DMS114 treated with DMSO at 0.1 percent for 48 hours (cell line): ENCODE measurements around the gene RBM6.

Experiments
- DNase-seq: peaks from one replicate; lab custom pipeline; 2025; ENCODE audit not compliant: unreplicated experiment; lab: John Stamatoyannopoulos, UW

Gene RBM6

DNA sequence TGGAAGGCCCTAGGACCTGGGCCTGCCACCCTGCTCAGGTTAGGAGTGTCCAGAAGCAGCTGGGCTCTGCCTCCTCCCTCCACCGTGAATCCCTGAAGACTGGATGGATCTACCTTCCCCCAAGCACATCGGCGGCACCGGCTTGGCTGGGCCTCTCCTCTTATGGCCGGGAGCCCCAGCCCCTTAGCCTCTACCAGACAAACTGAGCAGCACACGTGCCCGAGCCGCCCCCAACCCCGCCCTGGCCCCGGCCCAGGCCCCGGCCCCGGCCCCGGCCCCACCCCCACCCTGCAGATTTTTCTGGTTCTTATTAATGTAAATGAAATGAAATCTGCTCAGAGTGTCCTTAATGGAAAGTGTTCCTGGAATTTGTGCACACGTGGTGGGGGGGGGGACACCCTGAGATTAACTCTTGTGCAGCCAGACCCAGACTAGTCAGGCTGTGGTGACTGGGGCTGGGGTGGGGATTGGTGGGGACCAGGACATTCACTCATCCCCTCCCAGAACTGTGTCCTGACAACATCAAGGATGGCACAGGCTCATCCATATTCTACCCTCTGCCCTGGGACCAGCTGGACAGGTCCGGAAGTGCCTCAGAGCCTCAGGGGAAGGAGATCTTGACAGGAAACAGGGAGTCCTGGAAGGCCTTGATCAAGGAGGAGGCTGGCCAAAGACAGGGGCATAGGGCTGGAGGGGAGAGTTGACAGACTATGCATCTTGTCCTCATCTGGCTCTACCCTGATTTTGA, 184.3 kb downstream of the RBM6 start:
- no peak for DNase-seq

GRCh38 chr3:50124800-50125178, 184.8 kb downstream of the RBM6 start:
- DNase-seq = no peak

DNA sequence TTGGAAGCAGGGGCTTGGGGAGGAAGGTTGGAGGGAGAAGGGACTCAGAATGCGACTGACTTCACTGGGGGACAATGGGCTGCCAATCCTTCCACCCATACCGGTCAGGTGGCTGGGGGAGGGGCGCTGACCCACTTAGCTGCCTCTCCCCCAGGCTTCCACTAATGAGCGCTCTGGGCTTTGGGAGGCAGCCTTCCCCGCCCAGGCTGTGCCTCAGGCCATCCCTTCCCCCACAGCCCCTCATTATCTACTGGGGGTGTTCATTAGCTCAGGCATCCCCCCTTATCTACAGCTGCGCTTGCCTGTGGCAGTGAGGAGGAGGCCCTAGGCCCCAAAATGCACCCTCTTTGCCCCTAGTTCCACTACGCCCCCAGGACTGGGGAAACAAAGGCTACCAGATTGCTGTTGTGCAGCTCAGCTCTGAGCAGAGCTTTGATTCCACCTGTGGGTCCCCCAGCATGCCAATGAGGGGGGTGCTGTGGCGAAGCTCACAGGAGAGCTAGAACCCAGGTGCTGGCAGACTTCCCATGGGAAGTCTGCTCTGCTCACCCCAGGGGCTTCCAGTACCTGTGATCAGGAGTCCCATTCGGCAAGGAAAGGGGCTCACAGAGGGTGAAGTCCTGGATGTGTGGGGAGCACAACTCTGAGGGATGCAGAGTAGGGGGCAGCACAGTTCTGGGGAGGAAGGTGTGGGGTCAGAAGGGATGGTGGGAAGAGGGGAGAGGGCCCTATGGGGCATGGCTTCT, 185.8 kb downstream of the RBM6 start:
- DNase-seq = no peak

- no peak for DNase-seq
Observed at GRCh38 chr3:50126287-50127211, 186.6 kb downstream of the RBM6 start.
